A549 (cell line): ENCODE results near the gene SCAANT1. TPM values are rescaled to one million over a fixed set of nuclear protein-coding genes. Genes with fewer than 3 reads are reported as not detected.

Source experiments
- ATAC-seq, 2 experiments: fragments of 200-7000 bp in 1 of 2; fragments of >200 bp in 1 of 2; cut with Nextera tagmentation in 1 of 2; cut with Tn5 transposase in 1 of 2; 3 replicates each; pipeline versions ENCODE4 v1.8.0 to v1.9.1; 2018 to 2020; ENCODE audit warnings: mild to moderate bottlenecking in 1 of 2, moderate library complexity in 1 of 2
- CTCF ChIA-PET: fragments of 300-600 bp; sonication (Branson Sonifier 250); formaldehyde crosslinking; extraction: SDS; loops from one replicate; lab custom pipeline; 2021; ENCODE audit warnings: antibody characterized with exemption, inconsistent platforms; lab: Yijun Ruan, JAX
- POLR2A ChIA-PET: fragments of 350-600 bp; formaldehyde crosslinking; extraction: SDS; loops from one replicate; lab custom pipeline; 2021; ENCODE audit warnings: antibody characterized with exemption, inconsistent platforms; lab: Yijun Ruan, JAX
- DNase-seq, 2 experiments: peaks; one replicate each; pipeline versions ENCODE4 v3.0.0 to v3.0.0-alpha.2; 2011 to 2016; ENCODE audit warnings: low read depth in 1 of 2, low spot score in 1 of 2
- FAIRE-seq: peaks from 2 replicates; lab custom pipeline; 2011; peaks lifted over from hg19 to GRCh38; lab: Jason Lieb, UNC
- H3K27ac ChIP-seq, 2 experiments: fragments of >200 bp; sonication (Bioruptor Twin); formaldehyde crosslinking; 3 replicates each; pipeline ENCODE4 v1.5.1; 2016 to 2017
- H3K4me1 ChIP-seq: fragments of >200 bp; sonication (Bioruptor Twin); formaldehyde crosslinking; 3 replicates; pipeline ENCODE4 v1.6.1; 2016
- H3K4me2 ChIP-seq: fragments of >200 bp; sonication (Bioruptor Twin); formaldehyde crosslinking; 3 replicates; pipeline ENCODE4 v1.6.1; 2016
- H3K4me3 ChIP-seq: fragments of >200 bp; sonication (Bioruptor Twin); formaldehyde crosslinking; 3 replicates; pipeline ENCODE4 v1.5.1; 2016
- H3K9me3 ChIP-seq: fragments of >200 bp; sonication (Bioruptor Twin); formaldehyde crosslinking; 3 replicates; pipeline ENCODE4 v1.6.1; 2016
- BCL3 ChIP-seq: fragments of >200 bp; sonication (Bioruptor Twin); formaldehyde crosslinking; IDR thresholded peaks from 3 replicates; pipeline ENCODE4 v1.6.1; 2016
- BHLHE40 ChIP-seq: IDR thresholded peaks from 2 replicates; pipeline ENCODE4 v1.6.1; 2012; ENCODE audit warnings: low read depth, low read length, inconsistent platforms
- CBX2 ChIP-seq: fragments of 200-600 bp; sonication (generic); IDR thresholded peaks from 2 replicates; pipeline ENCODE4 v1.6.1; 2016; ENCODE audit warnings: low read depth, mild to moderate bottlenecking, borderline replicate concordance
- CBX8 ChIP-seq: fragments of 200-600 bp; sonication (generic); IDR thresholded peaks from 2 replicates; pipeline ENCODE4 v1.6.1; 2016
- CEBPB ChIP-seq, 2 experiments: fragments of >200 bp in 1 of 2; sonication (Bioruptor Twin) in 1 of 2; formaldehyde crosslinking in 1 of 2; IDR thresholded peaks; 2 replicates each; pipeline ENCODE4 v1.6.1; 2012 to 2016
- CHD2 ChIP-seq: fragments of 150-350 bp; IDR thresholded peaks from 2 replicates; pipeline ENCODE4 v1.6.1; 2014; ENCODE audit warnings: low read length; ENCODE audit not compliant: partially characterized antibody
- CHD4 ChIP-seq: fragments of 200-600 bp; sonication (generic); IDR thresholded peaks from 2 replicates; pipeline ENCODE4 v1.6.1; 2016; ENCODE audit warnings: antibody characterized with exemption, mild to moderate bottlenecking, borderline replicate concordance
- EHF ChIP-seq: fragments of 250-450 bp; sonication (Bioruptor Pico); IDR thresholded peaks from 2 replicates; pipeline ENCODE4 v1.5.0; 2020; ENCODE audit warnings: mild to moderate bottlenecking
- EHMT2 ChIP-seq: fragments of 200-600 bp; sonication (generic); IDR thresholded peaks from 2 replicates; pipeline ENCODE4 v1.6.1; 2016; ENCODE audit warnings: antibody characterized with exemption, low read depth, mild to moderate bottlenecking, moderate library complexity
- EP300 ChIP-seq, 2 experiments: fragments of >200 bp; sonication (Bioruptor Twin); formaldehyde crosslinking; IDR thresholded peaks; 2 replicates in 1 of 2; 3 replicates in 1 of 2; pipeline ENCODE4 v1.6.1; 2016 to 2017
- ESRRA ChIP-seq: fragments of 150-350 bp; IDR thresholded peaks from 2 replicates; pipeline ENCODE4 v1.6.1; 2014; ENCODE audit warnings: mild to moderate bottlenecking, low read length, borderline replicate concordance
- FOSL2 ChIP-seq, 2 experiments: fragments of 450-650 bp in 1 of 2; fragments of >200 bp in 1 of 2; sonication (Bioruptor Twin) in 1 of 2; formaldehyde crosslinking; IDR thresholded peaks; 2 replicates each; pipeline versions ENCODE4 v1.5.0 to v1.6.1; 2016 to 2020; ENCODE audit warnings: mild to moderate bottlenecking in 1 of 2, moderate library complexity in 1 of 2
- FOXS1 ChIP-seq: fragments of 250-450 bp; sonication (Bioruptor Pico); IDR thresholded peaks from 2 replicates; pipeline ENCODE4 v1.5.0; 2020; ENCODE audit warnings: mild to moderate bottlenecking, moderate library complexity
- GATA3 ChIP-seq: IDR thresholded peaks from 2 replicates; pipeline ENCODE4 v1.6.1; 2012; ENCODE audit warnings: borderline replicate concordance
- HES2 ChIP-seq: fragments of >200 bp; sonication (Bioruptor Twin); formaldehyde crosslinking; IDR thresholded peaks from 2 replicates; pipeline ENCODE4 v1.6.1; 2016
- HEYL ChIP-seq: fragments of 250-450 bp; sonication (Bioruptor Pico); IDR thresholded peaks from 2 replicates; pipeline ENCODE4 v1.8.0; 2021; ENCODE audit warnings: mild to moderate bottlenecking, moderate library complexity
- HMGXB4 ChIP-seq: fragments of 250-450 bp; sonication (Bioruptor Pico); IDR thresholded peaks from 2 replicates; pipeline ENCODE4 v1.5.0; 2021; ENCODE audit warnings: mild to moderate bottlenecking, moderate library complexity, borderline replicate concordance
- HOXB5 ChIP-seq: fragments of 250-450 bp; sonication (Bioruptor Pico); IDR thresholded peaks from 2 replicates; pipeline ENCODE4 v1.5.0; 2020; ENCODE audit warnings: mild to moderate bottlenecking, moderate library complexity
- JUNB ChIP-seq: fragments of >200 bp; sonication (Bioruptor Twin); formaldehyde crosslinking; IDR thresholded peaks from 2 replicates; pipeline ENCODE4 v1.6.1; 2016
- KDM1A ChIP-seq: fragments of 200-600 bp; sonication (generic); IDR thresholded peaks from 2 replicates; pipeline ENCODE4 v1.6.1; 2016; ENCODE audit warnings: low read depth, mild to moderate bottlenecking
- MAFK ChIP-seq: fragments of 450-650 bp; IDR thresholded peaks from 2 replicates; pipeline ENCODE4 v1.6.1; 2014; ENCODE audit not compliant: partially characterized antibody
- MAZ ChIP-seq: fragments of 150-350 bp; IDR thresholded peaks from 2 replicates; pipeline ENCODE4 v1.6.1; 2014; ENCODE audit warnings: antibody characterized with exemption, low read depth, low read length, borderline replicate concordance
- MYC ChIP-seq: IDR thresholded peaks from 2 replicates; pipeline ENCODE4 v1.6.1; 2012; ENCODE audit warnings: mild to moderate bottlenecking, inconsistent platforms, low read length, improper control_type of control experiment, borderline replicate concordance
- NPAS2 ChIP-seq: fragments of 250-450 bp; sonication (Bioruptor Pico); IDR thresholded peaks from 2 replicates; pipeline ENCODE4 v1.8.0; 2022; ENCODE audit warnings: mild to moderate bottlenecking, moderate library complexity, borderline replicate concordance
- NR3C1 ChIP-seq: fragments of >200 bp; sonication (Bioruptor Twin); formaldehyde crosslinking; IDR thresholded peaks from 3 replicates; pipeline ENCODE4 v1.6.1; 2017
- PBX3 ChIP-seq: IDR thresholded peaks from 2 replicates; pipeline ENCODE4 v1.6.1; 2012
- POLR2A ChIP-seq: IDR thresholded peaks from 2 replicates; pipeline ENCODE4 v1.6.1; 2012; ENCODE audit warnings: mild to moderate bottlenecking, low read length
- RFX5 ChIP-seq: fragments of 450-650 bp; IDR thresholded peaks from 2 replicates; pipeline ENCODE4 v1.7.1; 2014; ENCODE audit warnings: antibody characterized with exemption, mild to moderate bottlenecking, moderate library complexity
- RNF2 ChIP-seq: fragments of 200-600 bp; sonication (generic); IDR thresholded peaks from 2 replicates; pipeline ENCODE4 v1.6.1; 2016; ENCODE audit warnings: low read depth, mild to moderate bottlenecking, antibody characterized with exemption, moderate library complexity, borderline replicate concordance
- TFCP2L1 ChIP-seq: fragments of 250-450 bp; sonication (Bioruptor Pico); IDR thresholded peaks from 2 replicates; pipeline ENCODE4 v1.5.0; 2021; ENCODE audit warnings: mild to moderate bottlenecking
- ZNF302 ChIP-seq: fragments of 250-450 bp; sonication (Bioruptor Pico); IDR thresholded peaks from 2 replicates; pipeline ENCODE4 v1.9.0; 2021; ENCODE audit warnings: inconsistent platforms, mild to moderate bottlenecking, moderate library complexity
- ZSCAN20 ChIP-seq: fragments of 250-450 bp; sonication (Bioruptor Pico); IDR thresholded peaks from 2 replicates; pipeline ENCODE4 v1.8.0; 2022; ENCODE audit warnings: mild to moderate bottlenecking, moderate library complexity
- WGBS: methylation state at CpG from one replicate; pipeline ENCODE4 v1.1.6; 2017; ENCODE audit errors: missing lambda C conversion rate; 5-methylcytosine and 5-hydroxymethylcytosine counted together
- polyA plus RNA-seq, 4 experiments: library from polyadenylated mRNA; depleted of rRNA in 3 of 4; stranded (reverse); fragments of >200 nt; fragmentation: RNase III in 1 of 4; extraction: RNeasy Plus Mini Kit Qiagen cat#74134 plus additional on column Dnase treatment in 1 of 4; gene quantifications; 2 replicates in 3 of 4; 3 replicates in 1 of 4; pipeline ENCODE4 v1.2.3, GENCODE V29; 2011 to 2017

The SCAANT1 gene
- polyA plus RNA-seq, 2 of the 4 experiments (the other 2 are of a cell fraction): not detected

GRCh38 chr3:63949005-63949404, 36.8 kb upstream of the SCAANT1 start:
- no peak for DNase-seq
- WGBS: 91% methylated on average over 2 of the region's 2 CpGs
- Histone ChIP-seq H3K4me1 (peaks cover 23% of the 10 kb centered on the region; the same call in 2 of the 3 replicates), H3K27ac (no peak overlapping the region), H3K4me2 (no peak overlapping the region)
- no peak for FAIRE-seq
- no peak for ATAC-seq
- CTCF ChIA-PET: no interaction called here
- TF ChIP-seq FOXS1 (no peak), EHF (CRISPR knock-in tag) (no peak), FOSL2 (IDR thresholded peaks at IDR 0.05) (no peak), FOSL2 (CRISPR knock-in tag; IDR thresholded peaks at IDR 0.05) (no peak), CEBPB (IDR thresholded peaks at IDR 0.05) (no peak), ZSCAN20 (no peak), RNF2 (no peak), TFCP2L1 (no peak), EHMT2 (no peak), HES2 (no peak), ESRRA (no peak), NR3C1 (no peak), CBX2 (no peak), ZNF302 (CRISPR knock-in tag) (no peak), CHD4 (no peak), PBX3 (no peak), GATA3 (no peak), POLR2A (no peak)
- TF ChIP-seq, all 56 proteins: peak for 0
- H3K4me3 ChIP-seq: no peak overlapping the region
- no peaks in the 10 kb centered on the region for H3K9me3 ChIP-seq
- POLR2A ChIA-PET: no interaction called here

- H3K9me3 ChIP-seq: no peaks in the 10 kb centered on the region
- TF ChIP-seq MYC (no peak), BHLHE40 (no peak), EHF (CRISPR knock-in tag) (no peak), NPAS2 (CRISPR knock-in tag) (no peak), EP300 (IDR thresholded peaks at IDR 0.05) (no peak), POLR2A (no peak)
- TF ChIP-seq, all 56 proteins: peak for 0
- ChIA-PET POLR2A (no interaction called here), CTCF (interaction anchor here (0.9 kb wide), 1 partner anchor 9 kb away, joined by 3 read pairs; no protein-coding TSS in a partner anchor)
- Histone ChIP-seq H3K4me3 (no peak overlapping the region), H3K27ac (no peak overlapping the region), H3K4me1 (peaks cover 23% of the 10 kb centered on the region; the same call in 2 of the 3 replicates), H3K4me2 (no peak overlapping the region)
- ATAC-seq (no peak), DNase-seq (no peak), FAIRE-seq (no peak)
- 91% methylated on average over 2 of the region's 2 CpGs for WGBS
Observed at GRCh38 chr3:63947594-63947993, 35.4 kb upstream of the SCAANT1 start.

GRCh38 chr3:63946753-63947152, 34.6 kb upstream of the SCAANT1 start:
- Histone ChIP-seq H3K4me3 (no peak overlapping the region), H3K4me2 (no peak overlapping the region), H3K9me3 (no peaks in the 10 kb centered on the region), H3K4me1 (peaks cover 15% of the 10 kb centered on the region; the same call in 2 of the 3 replicates), H3K27ac (no peak overlapping the region)
- FAIRE-seq: no peak
- DNase-seq: no peak
- no peak for ATAC-seq
- ChIA-PET CTCF (interaction anchor here (0.6 to 1.7 kb wide), 4 partner anchors 9 to 1291 kb away, joined by 3 to 5 read pairs (median 4); no protein-coding TSS in a partner anchor), POLR2A (no interaction called here)
- 94% methylated on average over 2 of the region's 2 CpGs for WGBS
- TF ChIP-seq HMGXB4 (CRISPR knock-in tag) (no peak), KDM1A (no peak), CBX8 (no peak), HEYL (CRISPR knock-in tag) (no peak), CHD2 (no peak), MAFK (no peak), MAZ (no peak), HOXB5 (CRISPR knock-in tag) (no peak), GATA3 (no peak), TFCP2L1 (no peak), BCL3 (no peak), RFX5 (no peak), JUNB (no peak)
